ENCODE results near the gene PSMD13. TPM values are rescaled to one million over a fixed set of nuclear protein-coding genes. Genes with fewer than 3 reads are reported as not detected.
A peak's percentile ranks its signal among the peaks of the same experiment; 100 is the strongest.
"Not testable (repeated sequence)": the region's sequence is repeated elsewhere in the genome, so short reads cannot be mapped to it uniquely, and the experiment has no call there.

PSMD13 gene
- 104 TPM for total RNA-seq

- H3K4me3 ChIP-seq (ENCODE audit: low read length in 3 of 3): peak within 1 kb of the TSS; percentile 97 to 100 (median 99)
- H3K9me3 ChIP-seq (ENCODE audit: control insufficient read depth in 3 of 3, low read length in 3 of 3): no peaks in the 10 kb centered on the region
- H3K27ac ChIP-seq (ENCODE audit: low read depth, low read length): peak within 1 kb of the TSS; percentile 96
- H3K9ac ChIP-seq (ENCODE audit: low read depth in 1 of 3, low read length in 3 of 3): peak within 1 kb of the TSS; percentile 94 to 97 (median 96)
- H3K36me3 ChIP-seq (ENCODE audit: control insufficient read depth in 3 of 3, insufficient read depth in 3 of 3, low read length in 3 of 3): peaks cover 14 to 24% (median 23%) of the 10 kb centered on the region in 3 donors
- no peaks in the 10 kb centered on the region for H3K27me3 ChIP-seq (ENCODE audit: control insufficient read depth in 3 of 3, insufficient read depth in 3 of 3, low read length in 3 of 3)
- H3K4me1 ChIP-seq (ENCODE audit: control insufficient read depth in 3 of 3, insufficient read depth in 3 of 3, low read length in 3 of 3): peaks cover 29 to 37% (median 34%) of the 10 kb centered on the region in 3 donors
Observed at GRCh38 chr11:236774-237767, at the start of gene PSMD13. PSMD13 (plus strand) TSS chr11:236976; CDS start chr11:237050, 74 bp downstream.

GRCh38 chr11:189200-189783 lies 47.5 kb upstream of the PSMD13 start:
- H3K27me3 ChIP-seq (ENCODE audit: control insufficient read depth in 3 of 3, insufficient read depth in 3 of 3, low read length in 3 of 3); H3K9ac ChIP-seq (ENCODE audit: low read depth in 1 of 3, low read length in 3 of 3); H3K27ac ChIP-seq (ENCODE audit: low read depth, low read length); H3K36me3 ChIP-seq (ENCODE audit: control insufficient read depth in 3 of 3, insufficient read depth in 3 of 3, low read length in 3 of 3); H3K9me3 ChIP-seq (ENCODE audit: control insufficient read depth in 3 of 3, low read length in 3 of 3); H3K4me3 ChIP-seq (ENCODE audit: low read length in 3 of 3); H3K4me1 ChIP-seq (ENCODE audit: control insufficient read depth in 3 of 3, insufficient read depth in 3 of 3, low read length in 3 of 3): not testable (repeated sequence)

- H3K36me3 ChIP-seq (ENCODE audit: control insufficient read depth in 3 of 3, insufficient read depth in 3 of 3, low read length in 3 of 3); H3K9me3 ChIP-seq (ENCODE audit: control insufficient read depth in 3 of 3, low read length in 3 of 3); H3K9ac ChIP-seq (ENCODE audit: low read depth in 1 of 3, low read length in 3 of 3): not testable (repeated sequence)
Observed at GRCh38 chr11:189843-190311, 46.9 kb upstream of the PSMD13 start.

GRCh38 chr11:190546-190945 lies 46.2 kb upstream of the PSMD13 start:
- not testable (repeated sequence) for H3K4me1 ChIP-seq (ENCODE audit: control insufficient read depth in 3 of 3, insufficient read depth in 3 of 3, low read length in 3 of 3); H3K27ac ChIP-seq (ENCODE audit: low read depth, low read length); H3K27me3 ChIP-seq (ENCODE audit: control insufficient read depth in 3 of 3, insufficient read depth in 3 of 3, low read length in 3 of 3)

More at GRCh38 chr11:189843-190311, 46.9 kb upstream of the PSMD13 start:
- H3K4me3 ChIP-seq (ENCODE audit: low read length in 3 of 3); H3K27ac ChIP-seq (ENCODE audit: low read depth, low read length); H3K27me3 ChIP-seq (ENCODE audit: control insufficient read depth in 3 of 3, insufficient read depth in 3 of 3, low read length in 3 of 3); H3K4me1 ChIP-seq (ENCODE audit: control insufficient read depth in 3 of 3, insufficient read depth in 3 of 3, low read length in 3 of 3): not testable (repeated sequence)

GRCh38 chr11:191490-192478 lies 45.0 kb upstream of the PSMD13 start:
- not testable (repeated sequence) for H3K36me3 ChIP-seq (ENCODE audit: control insufficient read depth in 3 of 3, insufficient read depth in 3 of 3, low read length in 3 of 3); H3K27me3 ChIP-seq (ENCODE audit: control insufficient read depth in 3 of 3, insufficient read depth in 3 of 3, low read length in 3 of 3); H3K4me1 ChIP-seq (ENCODE audit: control insufficient read depth in 3 of 3, insufficient read depth in 3 of 3, low read length in 3 of 3); H3K9me3 ChIP-seq (ENCODE audit: control insufficient read depth in 3 of 3, low read length in 3 of 3); H3K9ac ChIP-seq (ENCODE audit: low read depth in 1 of 3, low read length in 3 of 3); H3K4me3 ChIP-seq (ENCODE audit: low read length in 3 of 3); H3K27ac ChIP-seq (ENCODE audit: low read depth, low read length)

More at GRCh38 chr11:190546-190945, 46.2 kb upstream of the PSMD13 start:
- not testable (repeated sequence) for H3K4me3 ChIP-seq (ENCODE audit: low read length in 3 of 3); H3K9ac ChIP-seq (ENCODE audit: low read depth in 1 of 3, low read length in 3 of 3); H3K9me3 ChIP-seq (ENCODE audit: control insufficient read depth in 3 of 3, low read length in 3 of 3); H3K36me3 ChIP-seq (ENCODE audit: control insufficient read depth in 3 of 3, insufficient read depth in 3 of 3, low read length in 3 of 3)

GRCh38 chr11:192674-193128 lies 44.1 kb upstream of the PSMD13 start, which contains the start of gene SCGB1C1:
SCGB1C1 (plus strand) TSS chr11:193078; CDS start chr11:193100, 22 bp downstream.
- H3K9ac ChIP-seq (ENCODE audit: low read depth in 1 of 3, low read length in 3 of 3); H3K27ac ChIP-seq (ENCODE audit: low read depth, low read length); H3K27me3 ChIP-seq (ENCODE audit: control insufficient read depth in 3 of 3, insufficient read depth in 3 of 3, low read length in 3 of 3); H3K9me3 ChIP-seq (ENCODE audit: control insufficient read depth in 3 of 3, low read length in 3 of 3); H3K4me3 ChIP-seq (ENCODE audit: low read length in 3 of 3); H3K36me3 ChIP-seq (ENCODE audit: control insufficient read depth in 3 of 3, insufficient read depth in 3 of 3, low read length in 3 of 3); H3K4me1 ChIP-seq (ENCODE audit: control insufficient read depth in 3 of 3, insufficient read depth in 3 of 3, low read length in 3 of 3): not testable (repeated sequence)

GRCh38 chr11:193481-193880 lies 43.3 kb upstream of the PSMD13 start:
- not testable (repeated sequence) for H3K27ac ChIP-seq (ENCODE audit: low read depth, low read length); H3K36me3 ChIP-seq (ENCODE audit: control insufficient read depth in 3 of 3, insufficient read depth in 3 of 3, low read length in 3 of 3); H3K9ac ChIP-seq (ENCODE audit: low read depth in 1 of 3, low read length in 3 of 3); H3K4me3 ChIP-seq (ENCODE audit: low read length in 3 of 3); H3K9me3 ChIP-seq (ENCODE audit: control insufficient read depth in 3 of 3, low read length in 3 of 3); H3K27me3 ChIP-seq (ENCODE audit: control insufficient read depth in 3 of 3, insufficient read depth in 3 of 3, low read length in 3 of 3); H3K4me1 ChIP-seq (ENCODE audit: control insufficient read depth in 3 of 3, insufficient read depth in 3 of 3, low read length in 3 of 3)

GRCh38 chr11:196786-197731 lies 39.7 kb upstream of the PSMD13 start:
- H3K27ac ChIP-seq (ENCODE audit: low read depth, low read length): no peak overlapping the region
- peak overlapping the region in 1 of 3 donors; percentile 40 for H3K9ac ChIP-seq (ENCODE audit: low read depth in 1 of 3, low read length in 3 of 3)
- H3K4me3 ChIP-seq (ENCODE audit: low read length in 3 of 3): no peak overlapping the region
- peaks cover 9 to 12% (median 11%) of the 10 kb centered on the region in 3 donors for H3K36me3 ChIP-seq (ENCODE audit: control insufficient read depth in 3 of 3, insufficient read depth in 3 of 3, low read length in 3 of 3)
- no peaks in the 10 kb centered on the region for H3K27me3 ChIP-seq (ENCODE audit: control insufficient read depth in 3 of 3, insufficient read depth in 3 of 3, low read length in 3 of 3)
- no peaks in the 10 kb centered on the region for H3K4me1 ChIP-seq (ENCODE audit: control insufficient read depth in 3 of 3, insufficient read depth in 3 of 3, low read length in 3 of 3)
- H3K9me3 ChIP-seq (ENCODE audit: control insufficient read depth in 3 of 3, low read length in 3 of 3): no peaks in the 10 kb centered on the region

Measured in skeletal muscle tissue (tissue), 4 donors.